GM19193 (cell line): ENCODE data around the gene B3GALT6.

Source experiments
- POLR2A ChIP-seq: IDR thresholded peaks from 4 replicates; pipeline ENCODE4 v1.6.1; 2011; ENCODE audit not compliant: insufficient read depth, insufficient read length; ENCODE audit errors: extremely low read depth

The B3GALT6 gene

DNA sequence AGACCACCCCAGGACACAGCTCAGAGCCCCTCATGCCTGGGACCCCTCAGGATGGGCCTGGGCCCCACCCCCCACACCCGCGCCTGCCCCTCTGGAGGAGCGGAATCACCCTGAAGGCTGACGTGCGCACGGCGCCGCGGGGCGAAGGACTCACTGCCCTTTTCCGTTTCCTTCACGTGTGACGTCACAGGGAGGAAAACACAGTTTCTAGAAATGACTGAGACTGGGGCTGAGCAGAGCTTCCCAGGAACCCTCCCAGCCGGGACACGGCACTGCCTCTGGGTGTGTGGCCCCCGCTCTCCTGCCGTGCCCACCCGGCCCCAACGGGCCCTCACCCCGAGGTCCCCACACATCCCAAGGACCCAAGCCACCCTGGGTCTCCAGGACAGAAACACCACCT lies 12.7 kb upstream of the B3GALT6 start:
- TF ChIP-seq POLR2A: no peak

GRCh38 chr1:1220197-1220596 lies 11.8 kb upstream of the B3GALT6 start:
- no peak for TF ChIP-seq POLR2A

DNA sequence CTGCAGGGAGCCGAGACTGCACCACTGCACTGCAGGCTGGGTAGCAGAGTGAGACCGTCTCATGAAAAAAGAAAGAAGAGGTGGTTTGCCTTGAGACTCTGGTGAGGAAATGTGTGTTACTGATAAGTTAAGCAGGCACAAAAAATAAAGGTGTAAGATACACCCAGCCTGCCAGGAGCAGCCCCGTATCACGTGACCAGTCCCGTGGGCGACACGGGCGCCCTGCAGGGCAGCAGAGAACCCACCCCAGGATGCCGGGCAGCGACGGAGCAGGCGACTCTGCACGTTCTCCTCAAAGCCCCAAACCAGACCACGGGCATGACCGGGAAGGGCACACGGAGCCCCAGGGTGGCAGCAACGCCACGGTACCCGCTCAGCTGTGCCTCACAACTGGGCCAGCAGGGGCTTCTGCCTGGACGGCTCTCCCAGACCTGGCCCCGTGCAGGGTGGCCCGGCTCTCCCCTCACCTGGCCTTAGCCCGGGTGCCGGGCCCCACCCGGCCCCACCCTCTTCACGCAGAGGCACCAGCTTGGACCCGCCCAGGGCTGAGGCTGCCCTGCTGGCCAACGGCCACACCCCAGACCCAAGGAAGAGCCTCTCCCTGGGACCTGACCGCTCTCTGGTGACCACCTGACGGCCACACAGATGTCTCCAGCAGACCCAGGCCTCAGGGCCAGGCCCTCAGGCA lies 10.0 kb upstream of the B3GALT6 start:
- TF ChIP-seq POLR2A: no peak

GRCh38 chr1:1222575-1223225 lies 9.3 kb upstream of the B3GALT6 start:
- TF ChIP-seq POLR2A: no peak

- TF ChIP-seq POLR2A: no peak
These were observed 8.7 kb upstream of the B3GALT6 start for GRCh38 chr1:1223321-1223720.

DNA sequence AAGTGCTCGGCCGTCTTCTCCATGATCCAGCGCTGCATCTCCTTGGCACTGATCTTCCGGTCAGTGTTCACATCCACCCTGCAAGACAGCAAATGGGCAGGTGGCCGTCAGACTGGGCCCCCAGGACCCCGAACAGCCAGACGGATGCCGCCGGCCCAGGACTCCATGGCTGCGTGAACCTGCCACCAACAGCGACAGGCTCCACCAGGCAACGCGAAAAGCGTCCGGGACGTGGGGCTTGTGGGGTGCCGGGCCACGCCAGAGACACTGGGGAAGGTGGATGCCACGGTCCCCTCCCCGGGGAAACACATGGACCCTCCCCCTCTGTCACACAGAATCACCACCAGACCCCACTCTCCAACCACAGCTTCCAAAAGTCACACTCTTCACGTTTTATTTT lies 8.1 kb upstream of the B3GALT6 start:
- TF ChIP-seq POLR2A: no peak

DNA sequence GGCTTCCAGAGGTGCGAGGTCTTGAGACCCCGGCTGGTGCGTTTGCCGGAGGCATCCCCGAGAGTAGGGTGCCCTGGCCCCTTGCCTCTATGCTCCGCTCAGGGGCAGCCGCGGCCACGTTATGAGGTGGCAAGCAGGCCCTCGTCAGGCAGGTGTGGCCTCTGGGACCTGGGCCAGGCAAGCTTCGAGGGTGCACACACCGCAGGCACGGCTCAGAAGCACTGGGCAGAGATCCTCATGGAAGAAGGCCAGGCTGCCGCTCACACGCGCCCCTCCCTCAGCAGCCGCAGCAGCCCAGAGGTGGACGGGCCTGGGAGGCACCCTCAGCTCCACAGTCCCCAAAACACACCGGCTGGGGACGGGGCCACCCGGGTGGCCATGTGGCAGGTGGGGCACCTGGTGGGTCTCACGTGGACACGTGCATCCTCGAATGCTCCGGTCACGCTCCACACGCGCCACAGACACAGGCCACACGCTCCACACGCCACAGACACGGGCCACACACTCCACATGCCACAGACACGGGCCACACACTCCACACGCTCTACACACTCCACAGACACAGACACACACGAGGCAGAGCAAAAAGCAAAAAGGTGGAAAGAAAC lies 6.7 kb upstream of the B3GALT6 start:
- no peak for TF ChIP-seq POLR2A

DNA sequence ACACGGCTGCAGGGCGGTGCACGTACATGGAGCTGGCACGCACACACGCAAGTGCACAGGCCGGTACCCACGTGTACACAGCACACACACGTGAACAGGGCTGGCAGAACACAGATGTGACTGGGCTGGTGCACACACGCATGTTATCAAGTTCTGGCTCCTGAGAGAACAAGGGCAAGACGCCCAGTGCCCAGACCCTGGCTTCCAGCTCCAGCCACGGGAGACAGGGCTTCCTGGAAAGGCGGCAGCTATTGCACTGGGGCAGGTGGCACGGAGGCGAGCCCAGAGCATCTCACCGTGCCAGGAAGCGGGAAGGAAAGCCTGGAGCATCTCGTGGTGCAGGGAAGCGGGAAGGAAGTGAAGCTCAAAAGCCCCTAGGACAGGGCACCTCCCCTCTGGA lies 6.1 kb upstream of the B3GALT6 start:
- TF ChIP-seq POLR2A: no peak

GRCh38 chr1:1226566-1227362 lies 5.3 kb upstream of the B3GALT6 start:
- TF ChIP-seq POLR2A: no peak

- TF ChIP-seq POLR2A: no peak
These were observed 4.7 kb upstream of the B3GALT6 start for GRCh38 chr1:1227386-1227785.

- TF ChIP-seq POLR2A: no peak
These were observed 3.9 kb upstream of the B3GALT6 start for GRCh38 chr1:1228187-1228586.

GRCh38 chr1:1228596-1229321 lies 3.3 kb upstream of the B3GALT6 start:
- no peak for TF ChIP-seq POLR2A

DNA sequence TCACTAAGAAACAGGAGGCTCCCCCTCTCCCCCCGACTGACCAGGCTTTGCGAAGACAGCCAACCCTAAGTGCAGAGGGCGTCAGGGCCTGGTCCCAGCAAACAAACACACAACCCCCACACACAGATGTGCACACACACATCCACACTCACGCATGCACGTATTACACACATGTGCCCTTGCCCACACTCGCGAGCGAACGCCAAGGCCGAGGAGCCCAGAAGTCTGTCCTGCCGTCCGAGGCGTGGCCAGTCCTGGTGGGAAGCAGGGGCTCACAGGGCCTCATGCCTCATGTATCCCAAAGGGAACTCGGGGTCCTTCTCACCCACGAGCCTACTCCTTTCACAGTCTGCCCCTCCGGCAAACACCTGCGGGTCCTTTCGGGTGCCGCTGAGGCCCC lies 2.3 kb upstream of the B3GALT6 start:
- TF ChIP-seq POLR2A: no peak

DNA sequence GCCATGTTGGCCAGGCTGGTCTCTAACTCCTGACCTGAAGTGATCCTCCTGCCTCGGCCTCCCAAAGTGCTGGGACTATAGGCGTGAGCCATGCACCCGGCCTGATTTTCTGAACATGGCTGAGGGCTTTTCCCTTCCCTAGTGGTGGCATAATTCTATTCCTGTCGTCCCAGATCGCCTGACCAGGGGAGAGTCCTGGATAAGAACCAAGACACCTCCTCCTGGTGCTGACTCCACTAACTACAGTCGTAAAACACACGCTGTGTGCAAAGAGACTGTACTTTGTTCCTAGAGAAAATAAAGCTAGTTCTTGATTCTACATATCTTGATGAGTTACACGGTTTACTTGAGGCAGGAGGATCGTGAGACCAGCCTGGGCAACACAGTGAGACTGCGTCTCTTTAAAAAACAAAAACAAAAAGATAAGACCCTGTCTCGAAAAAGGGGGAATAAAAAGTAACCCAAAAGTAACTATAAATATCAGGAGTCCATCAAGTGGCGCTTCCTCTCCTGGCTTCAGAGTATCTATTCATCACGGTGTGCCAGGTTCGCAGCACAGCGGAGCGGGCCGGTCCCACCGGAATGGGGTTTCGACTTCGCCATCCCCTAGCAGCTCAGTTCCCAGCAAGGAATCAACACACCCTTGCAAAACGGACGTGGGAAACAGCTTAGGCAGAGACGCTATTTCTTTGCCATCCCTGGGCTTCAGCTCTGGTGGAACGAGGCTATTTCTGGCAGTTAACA lies 1.2 kb upstream of the B3GALT6 start:
- TF ChIP-seq POLR2A: no peak
